Stimulated activated CD4-positive, alpha-beta T cell treated with anti-CD3 and anti-CD28 coated beads, Interleukin-1b, Interleukin-23, amount 100 ng/mL, for 48 hours (primary cell): ENCODE measurements around the gene PSMG2.

Experiments
- DNase-seq: peaks from one replicate; pipeline ENCODE4 v3.0.0-alpha.2; 2020

PSMG2 gene

GRCh38 chr18:12702221-12703095 lies at the start of gene PSMG2, which contains the start of gene CEP76:
TSS of gene PSMG2 (plus strand) at chr18:12703042. CDS start at chr18:12703108, 66 bp downstream.
TSS of gene CEP76 (minus strand) at chr18:12702723. CDS start at chr18:12702548, 175 bp downstream.
- DNase-seq, result peak; percentile 86

GRCh38 chr18:12654971-12655370 lies 47.9 kb upstream of the PSMG2 start:
- no peak for DNase-seq

- no peak for DNase-seq
These were observed 46.3 kb upstream of the PSMG2 start for GRCh38 chr18:12656605-12656937.

GRCh38 chr18:12656938-12657683 lies 45.7 kb upstream of the PSMG2 start:
- no peak for DNase-seq

GRCh38 chr18:12657684-12658425 lies 45.0 kb upstream of the PSMG2 start, which contains the start of gene SPIRE1:
TSS of gene SPIRE1 (minus strand) at chr18:12658107. CDS start at chr18:12657866, 241 bp downstream.
- peak; percentile 7 for DNase-seq

GRCh38 chr18:12658426-12659138 lies 44.3 kb upstream of the PSMG2 start:
- DNase-seq, result peak; percentile 6

- DNase-seq, result peak; percentile 17
These were observed 42.8 kb upstream of the PSMG2 start for GRCh38 chr18:12659904-12660605.

GRCh38 chr18:12668041-12668440 lies 34.8 kb upstream of the PSMG2 start:
- DNase-seq, result no peak

- no peak for DNase-seq
These were observed 23.6 kb upstream of the PSMG2 start for GRCh38 chr18:12679183-12679786.

- DNase-seq, result no peak
These were observed 16.7 kb upstream of the PSMG2 start for GRCh38 chr18:12686100-12686499.

GRCh38 chr18:12689256-12689850 lies 13.5 kb upstream of the PSMG2 start:
- no peak for DNase-seq

GRCh38 chr18:12692206-12692605 lies 10.6 kb upstream of the PSMG2 start:
- DNase-seq, result no peak

GRCh38 chr18:12694032-12694431 lies 8.8 kb upstream of the PSMG2 start:
- DNase-seq, result no peak

- no peak for DNase-seq
These were observed 3.1 kb upstream of the PSMG2 start for GRCh38 chr18:12699747-12700146.

GRCh38 chr18:12701161-12701560 lies 1.7 kb upstream of the PSMG2 start:
- no peak for DNase-seq

GRCh38 chr18:12703096-12703567 lies 290 bp downstream of the PSMG2 start:
- no peak for DNase-seq

- DNase-seq, result no peak
These were observed 822 bp downstream of the PSMG2 start for GRCh38 chr18:12703664-12704063.

- DNase-seq, result no peak
These were observed 8.6 kb downstream of the PSMG2 start for GRCh38 chr18:12711446-12711845.

GRCh38 chr18:12721495-12722275 lies 18.8 kb downstream of the PSMG2 start:
- DNase-seq, result no peak

GRCh38 chr18:12722731-12723130 lies 19.9 kb downstream of the PSMG2 start:
- no peak for DNase-seq
